H1 (cell line): Measurements from ENCODE around the gene DCAF6. TPM values are rescaled to one million over a fixed set of nuclear protein-coding genes. Genes with fewer than 3 reads are reported as not detected.

Experiments
- CTCF ChIA-PET: fragments of 300-600 bp; sonication (Branson Sonifier 250); formaldehyde crosslinking; loops from one replicate; lab custom pipeline; 2021; ENCODE audit not compliant: partially characterized antibody; lab: Charles Lee
- POLR2A ChIA-PET: fragments of 300-600 bp; sonication (Branson Sonifier 250); formaldehyde crosslinking; loops from one replicate; lab custom pipeline; 2021; ENCODE audit warnings: inconsistent platforms; ENCODE audit not compliant: partially characterized antibody; lab: Charles Lee
- DNase-seq, 2 experiments: peaks; one replicate each; pipeline versions ENCODE4 v3.0.0 to v3.0.0-alpha.2; 2010 to 2022; ENCODE audit warnings: low spot score in 2 of 2, low read depth in 1 of 2, mixed read lengths in 1 of 2
- FAIRE-seq: peaks from 2 replicates; lab custom pipeline; 2011; peaks lifted over from hg19 to GRCh38; lab: Jason Lieb, UNC
- H2AFZ ChIP-seq: 2 replicates; pipeline ENCODE4 v1.8.1; 2012; ENCODE audit warnings: low read length, inconsistent platforms
- H2AK5ac ChIP-seq: 2 replicates; pipeline ENCODE4 v1.6.1; 2013; ENCODE audit warnings: low read depth, low read length
- H2BK120ac ChIP-seq: replicated peaks from 2 replicates; pipeline ENCODE3; 2013; ENCODE audit warnings: low read depth, low read length, inconsistent platforms
- H2BK12ac ChIP-seq: 2 replicates; pipeline ENCODE4 v1.6.1; 2013; ENCODE audit warnings: low read depth, low read length
- H2BK15ac ChIP-seq: 2 replicates; pipeline ENCODE4 v1.6.1; 2013; ENCODE audit warnings: low read length
- H2BK20ac ChIP-seq: 2 replicates; pipeline ENCODE4 v1.6.1; 2013; ENCODE audit warnings: low read length
- H2BK5ac ChIP-seq: 2 replicates; pipeline ENCODE4 v1.6.1; 2013; ENCODE audit warnings: low read depth, low read length
- H3K14ac ChIP-seq: 2 replicates; pipeline ENCODE4 v1.6.1; 2013; ENCODE audit warnings: inconsistent platforms; ENCODE audit not compliant: insufficient read length
- H3K18ac ChIP-seq: 2 replicates; pipeline ENCODE4 v1.6.1; 2013; ENCODE audit warnings: low read length; ENCODE audit errors: extremely low read depth
- H3K23ac ChIP-seq: 2 replicates; pipeline ENCODE4 v1.6.1; 2013; ENCODE audit warnings: inconsistent platforms; ENCODE audit not compliant: insufficient read length
- H3K23me2 ChIP-seq: 2 replicates; pipeline ENCODE4 v1.6.1; 2013; ENCODE audit warnings: low read depth, low read length
- H3K27ac ChIP-seq: 2 replicates; pipeline ENCODE4 v1.6.1; 2011; ENCODE audit warnings: low read depth, low read length, inconsistent platforms
- H3K27me3 ChIP-seq, 4 experiments: replicated peaks in 1 of 4; 1 replicate in 1 of 4; 2 replicates in 3 of 4; pipeline versions ENCODE4 v1.6.1 to v1.8.1; 2011 to 2013; ENCODE audit warnings: low read length in 3 of 4, mild to moderate bottlenecking in 3 of 4, inconsistent platforms in 2 of 4, mixed read lengths in 2 of 4, moderate library complexity in 1 of 4; ENCODE audit not compliant: control insufficient read depth in 3 of 4, insufficient read depth in 3 of 4; ENCODE audit errors: extremely low read depth in 1 of 4
- H3K36me3 ChIP-seq, 4 experiments: 2 replicates each; pipeline versions ENCODE4 v1.6.1 to v1.8.1; 2011 to 2013; ENCODE audit warnings: mild to moderate bottlenecking in 4 of 4, low read length in 3 of 4, moderate library complexity in 2 of 4, control low read depth in 1 of 4, inconsistent platforms in 1 of 4; ENCODE audit not compliant: insufficient read depth in 4 of 4, control insufficient read depth in 2 of 4
- H3K4ac ChIP-seq: replicated peaks from 2 replicates; pipeline ENCODE3; 2013; ENCODE audit warnings: low read length, low read depth, mixed read lengths, inconsistent platforms; ENCODE audit not compliant: insufficient read length
- H3K4me1 ChIP-seq, 4 experiments: replicated peaks in 1 of 4; 1 replicate in 1 of 4; 2 replicates in 3 of 4; pipeline versions ENCODE4 v1.6.1 to v1.8.1; 2011 to 2013; ENCODE audit warnings: low read length in 3 of 4, inconsistent platforms in 2 of 4, mixed read lengths in 1 of 4; ENCODE audit not compliant: insufficient read depth in 4 of 4, control insufficient read depth in 3 of 4
- H3K4me2 ChIP-seq, 2 experiments: 2 replicates each; pipeline versions ENCODE4 v1.6.1 to v1.8.1; 2011 to 2013; ENCODE audit warnings: low read depth in 2 of 2, low read length in 2 of 2, control low read depth in 1 of 2, inconsistent platforms in 1 of 2, mild to moderate bottlenecking in 1 of 2; ENCODE audit not compliant: insufficient read depth in 1 of 2
- H3K4me3 ChIP-seq, 4 experiments: fragments of 200-600, 300-600 bp in 1 of 4; sonication (generic), shearing (Covaris generic), sonication (Bioruptor Twin) in 1 of 4; 2 replicates each; pipeline versions ENCODE4 v1.5.1 to v1.8.1; 2011 to 2016; ENCODE audit warnings: low read length in 4 of 4, low read depth in 3 of 4, control low read depth in 2 of 4, inconsistent platforms in 2 of 4, mild to moderate bottlenecking in 2 of 4, mixed read lengths in 1 of 4, moderate library complexity in 1 of 4; ENCODE audit not compliant: insufficient read depth in 2 of 4; ENCODE audit errors: extremely low read depth in 1 of 4
- H3K56ac ChIP-seq: replicated peaks from 2 replicates; pipeline ENCODE3; 2013; ENCODE audit warnings: low read depth, mild to moderate bottlenecking, mixed read lengths, low read length, inconsistent platforms; ENCODE audit not compliant: insufficient read length
- H3K79me1 ChIP-seq: 2 replicates; pipeline ENCODE4 v1.6.1; 2013; ENCODE audit warnings: low read depth, low read length, control low read depth
- H3K79me2 ChIP-seq, 2 experiments: 2 replicates each; pipeline versions ENCODE4 v1.6.1 to v1.8.1; 2012 to 2013; ENCODE audit warnings: low read length in 2 of 2, mild to moderate bottlenecking in 2 of 2, inconsistent platforms in 1 of 2; ENCODE audit not compliant: insufficient read depth in 2 of 2, control insufficient read depth in 1 of 2
- H3K9ac ChIP-seq, 4 experiments: replicated peaks in 1 of 4; 1 replicate in 1 of 4; 2 replicates in 3 of 4; pipeline versions ENCODE4 v1.6.1 to v1.8.1; 2011 to 2013; ENCODE audit warnings: low read depth in 3 of 4, low read length in 3 of 4, control low read depth in 2 of 4, mild to moderate bottlenecking in 2 of 4, moderate library complexity in 2 of 4, inconsistent platforms in 1 of 4; ENCODE audit errors: extremely low read depth in 1 of 4
- H3K9me3 ChIP-seq, 2 experiments: 2 replicates each; pipeline versions ENCODE4 v1.6.1 to v1.8.1; 2012 to 2013; ENCODE audit warnings: mild to moderate bottlenecking in 2 of 2, moderate library complexity in 2 of 2, control low read depth in 1 of 2, inconsistent platforms in 1 of 2, low read depth in 1 of 2, low read length in 1 of 2, mixed read lengths in 1 of 2; ENCODE audit not compliant: insufficient read depth in 2 of 2
- H4K20me1 ChIP-seq, 2 experiments: replicated peaks in 1 of 2; 2 replicates each; pipeline versions ENCODE3 to v1.8.1; 2011 to 2013; ENCODE audit warnings: inconsistent platforms in 2 of 2, low read length in 2 of 2, mild to moderate bottlenecking in 1 of 2; ENCODE audit not compliant: insufficient read depth in 2 of 2, control insufficient read depth in 1 of 2
- H4K5ac ChIP-seq: 2 replicates; pipeline ENCODE4 v1.6.1; 2013; ENCODE audit warnings: low read length, low read depth, mixed read lengths, inconsistent platforms; ENCODE audit not compliant: insufficient read length
- H4K8ac ChIP-seq: 2 replicates; pipeline ENCODE4 v1.8.0; 2013; ENCODE audit warnings: mild to moderate bottlenecking, moderate library complexity, low read length, inconsistent platforms; ENCODE audit not compliant: insufficient read depth; ENCODE audit errors: extremely low read depth
- H4K91ac ChIP-seq: replicated peaks from 2 replicates; pipeline ENCODE3; 2013; ENCODE audit warnings: low read length, mixed read lengths, inconsistent platforms; ENCODE audit not compliant: insufficient read length
- ATF3 ChIP-seq: IDR thresholded peaks from 2 replicates; pipeline ENCODE4 v1.6.1; 2011; ENCODE audit warnings: low read depth, mild to moderate bottlenecking, low read length; ENCODE audit not compliant: insufficient read depth
- CEBPB ChIP-seq: IDR thresholded peaks from 2 replicates; pipeline ENCODE4 v1.6.1; 2012; ENCODE audit warnings: low read depth, low read length
- CHD1 ChIP-seq: IDR thresholded peaks from 2 replicates; pipeline ENCODE4 v1.6.1; 2012; ENCODE audit warnings: low read depth, low read length, improper control_type of control experiment
- CTCF ChIP-seq, 3 experiments: IDR thresholded peaks; 1 replicate in 2 of 3; 2 replicates in 1 of 3; pipeline versions ENCODE4 v1.5.1 to v1.6.1; 2011; ENCODE audit warnings: low read length in 3 of 3, mild to moderate bottlenecking in 3 of 3, inconsistent platforms in 2 of 3, low read depth in 1 of 3, moderate library complexity in 1 of 3; ENCODE audit not compliant: insufficient read depth in 1 of 3; ENCODE audit errors: control extremely low read depth in 1 of 3
- MAFK ChIP-seq: IDR thresholded peaks from 2 replicates; pipeline ENCODE4 v1.6.1; 2012; ENCODE audit warnings: low read depth, mild to moderate bottlenecking, improper control_type of control experiment, low read length
- NANOG ChIP-seq: IDR thresholded peaks from 2 replicates; pipeline ENCODE4 v1.6.1; 2011; ENCODE audit warnings: low read length, low read depth, mild to moderate bottlenecking, inconsistent platforms; ENCODE audit not compliant: insufficient read depth, poor library complexity, severe bottlenecking
- SIX5 ChIP-seq: IDR thresholded peaks from 2 replicates; pipeline ENCODE4 v1.6.1; 2011; ENCODE audit warnings: mild to moderate bottlenecking, low read depth, low read length
- SP1 ChIP-seq: IDR thresholded peaks from 2 replicates; pipeline ENCODE4 v1.6.1; 2011; ENCODE audit warnings: low read depth, low read length
- WGBS, 2 experiments: shearing (Covaris generic) in 1 of 2; methylation state at CpG; one replicate each; pipeline versions ENCODE4 v1.1.6 to v1.1.7; 2013 to 2015; ENCODE audit warnings: low lambda C conversion rate in 2 of 2, mixed read lengths in 2 of 2, inconsistent platforms in 1 of 2, low coverage in 1 of 2, missing lambda C conversion rate in 1 of 2; ENCODE audit not compliant: insufficient replicate concordance in 2 of 2, insufficient coverage in 1 of 2, insufficient read length in 1 of 2; ENCODE audit errors: extremely low coverage in 1 of 2, missing lambda C conversion rate in 1 of 2; 5-methylcytosine and 5-hydroxymethylcytosine counted together
- polyA plus RNA-seq, 7 experiments: library from polyadenylated mRNA; depleted of rRNA in 3 of 7; stranded (reverse) in 5 of 7; unstranded in 2 of 7; fragments of >200 nt in 5 of 7; fragments of 200-250 nt in 2 of 7; gene quantifications; 1 replicate in 5 of 7; 2 replicates in 1 of 7; 4 replicates in 1 of 7; pipeline versions ENCODE4 v1.2.1 to v1.2.3, GENCODE V29; 2011 to 2013; ENCODE audit warnings: missing spikeins in 2 of 7, mixed read lengths in 2 of 7
- total RNA-seq: library from RNA; stranded (reverse); fragmentation: NEBNext Ultra II Directional; extraction: Animal tissue kit (Norgen Biotek cat#: 25700); gene quantifications from 2 replicates; pipeline ENCODE4 v1.2.1, GENCODE V29; 2021

The DCAF6 gene
- total and polyA plus RNA-seq, 2 of the 8 experiments (the other 6 are each of a cell fraction or from before 2014, with no cell fraction given): 12.3 to 17.4 TPM

- H3K56ac ChIP-seq: no peak overlapping the region
- no peak overlapping the region for H3K4ac ChIP-seq
- H2BK20ac ChIP-seq: no peak overlapping the region
- H2BK5ac ChIP-seq: no peak overlapping the region
- H3K27ac ChIP-seq: no peak overlapping the region
- no peak for TF ChIP-seq CTCF (IDR thresholded peaks at IDR 0.05; ENCODE audit: control extremely low read depth in 1 of 3, insufficient read depth in 1 of 3, low read depth in 1 of 3, low read length in 3 of 3)
- no peak for TF ChIP-seq SIX5
- no peak for TF ChIP-seq MAFK
- no peak for TF ChIP-seq ATF3
- TF ChIP-seq CEBPB: no peak
- no peak for TF ChIP-seq SP1
- TF ChIP-seq CHD1: no peak
- TF ChIP-seq NANOG: no peak
- H2AK5ac ChIP-seq: no peak overlapping the region
- no peak overlapping the region for H2BK12ac ChIP-seq
- no peak overlapping the region for H2AFZ ChIP-seq
- H3K9me3 ChIP-seq: no peaks in the 10 kb centered on the region
- 94% methylated on average over 9 of the region's 9 CpGs; no CpG with 5 or more reads in 1 of the 2 experiments for WGBS, 2 experiments
- no peaks in the 10 kb centered on the region; the same call in 1 of the 2 replicates for H3K79me1 ChIP-seq
- peaks cover 0 to 12% of the 10 kb centered on the region in 2 experiments; a peak in 1 of 4 replicates for H3K79me2 ChIP-seq
- H3K4me2 ChIP-seq: no peak overlapping the region
- H3K4me1 ChIP-seq: no peaks in the 10 kb centered on the region
- H4K5ac ChIP-seq: no peak overlapping the region
- H2BK120ac ChIP-seq: no peak overlapping the region
- H3K36me3 ChIP-seq: peaks cover 0 to 2% (median 0%) of the 10 kb centered on the region in 4 experiments; a peak in 2 of 8 replicates
- no peak overlapping the region for H3K14ac ChIP-seq
- DNase-seq: no peak
- no peak overlapping the region for H3K9ac ChIP-seq
- no peak overlapping the region for H4K91ac ChIP-seq
- H3K18ac ChIP-seq: no peak overlapping the region
- H2BK15ac ChIP-seq: no peak overlapping the region
- no peaks in the 10 kb centered on the region for H3K27me3 ChIP-seq
- no peaks in the 10 kb centered on the region; the same call in 1 of the 2 replicates for H3K23me2 ChIP-seq
- no peak overlapping the region for H4K8ac ChIP-seq
- no peak overlapping the region for H3K23ac ChIP-seq
- POLR2A ChIA-PET: interaction anchor here (0.7 kb wide), 1 partner anchor 79 kb away, joined by 3 read pairs; no protein-coding TSS in a partner anchor
- CTCF ChIA-PET: no interaction called here
- no peaks in the 10 kb centered on the region for H4K20me1 ChIP-seq
- H3K4me3 ChIP-seq: no peak overlapping the region
- no peak for FAIRE-seq
Measured at GRCh38 chr1:167981933-167982332, 45.5 kb downstream of the DCAF6 start.
